Measurements from ENCODE around the gene CLIP2. TPM values are rescaled to one million over a fixed set of nuclear protein-coding genes. Genes with fewer than 3 reads are reported as not detected.

The CLIP2 gene
- polyA plus RNA-seq, 1 experiment, result 5.6 TPM

DNA sequence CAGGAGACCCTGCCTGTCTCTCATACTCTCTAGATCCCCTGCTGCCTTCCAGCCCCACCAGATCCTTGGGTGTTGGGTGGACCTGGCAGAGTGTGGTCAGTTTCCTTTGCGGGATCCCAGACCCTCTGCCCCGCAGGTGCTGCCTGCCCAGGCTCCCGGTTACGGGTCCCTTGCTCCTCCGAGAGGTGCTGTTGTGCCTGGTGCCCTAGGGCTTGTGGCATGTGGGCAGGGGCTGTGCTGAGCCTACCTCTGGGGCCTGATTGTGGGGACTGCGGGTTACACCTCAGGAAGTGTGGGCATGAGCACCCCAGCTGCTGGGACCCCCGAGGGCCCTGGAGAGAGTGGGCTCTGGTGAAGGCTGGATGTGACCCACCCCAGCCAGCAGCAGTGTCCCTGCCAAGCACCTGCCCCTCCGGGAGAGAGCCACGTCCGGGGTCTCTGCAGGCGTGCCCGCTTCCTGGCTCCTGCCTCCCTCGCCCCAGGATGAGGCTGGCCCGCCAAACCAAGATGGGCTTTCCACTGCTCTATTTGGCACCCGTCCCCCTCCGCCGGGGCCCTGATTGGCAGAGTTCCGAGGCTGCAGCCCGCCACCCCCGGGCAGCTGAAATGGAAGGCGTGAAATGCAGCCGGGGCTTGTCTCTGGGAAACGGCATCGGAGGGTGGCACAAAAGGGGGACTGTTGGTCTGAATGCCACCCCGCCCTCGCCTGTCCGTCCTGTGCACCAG lies 17.0 kb downstream of the CLIP2 start:
- POLR2A ChIA-PET, result interaction anchor here (0.7 kb wide), 1 partner anchor 455 kb away, joined by 5 read pairs; no protein-coding TSS in a partner anchor
- no peaks in the 10 kb centered on the region for H3K36me3 ChIP-seq (ENCODE audit: control insufficient read depth, insufficient read depth, low read length)
- no peak overlapping the region for H3K4me3 ChIP-seq (ENCODE audit: low read depth, low read length)
- H3K27me3 ChIP-seq (ENCODE audit: control insufficient read depth, insufficient read depth, low read length), result no peaks in the 10 kb centered on the region
- no peak for DNase-seq (ENCODE audit: low read depth)
- CTCF ChIA-PET, result interaction anchor here (2.1 kb wide), 1 partner anchor 100 kb away, joined by 7 read pairs; no protein-coding TSS in a partner anchor
- TF ChIP-seq, protein P1, sequence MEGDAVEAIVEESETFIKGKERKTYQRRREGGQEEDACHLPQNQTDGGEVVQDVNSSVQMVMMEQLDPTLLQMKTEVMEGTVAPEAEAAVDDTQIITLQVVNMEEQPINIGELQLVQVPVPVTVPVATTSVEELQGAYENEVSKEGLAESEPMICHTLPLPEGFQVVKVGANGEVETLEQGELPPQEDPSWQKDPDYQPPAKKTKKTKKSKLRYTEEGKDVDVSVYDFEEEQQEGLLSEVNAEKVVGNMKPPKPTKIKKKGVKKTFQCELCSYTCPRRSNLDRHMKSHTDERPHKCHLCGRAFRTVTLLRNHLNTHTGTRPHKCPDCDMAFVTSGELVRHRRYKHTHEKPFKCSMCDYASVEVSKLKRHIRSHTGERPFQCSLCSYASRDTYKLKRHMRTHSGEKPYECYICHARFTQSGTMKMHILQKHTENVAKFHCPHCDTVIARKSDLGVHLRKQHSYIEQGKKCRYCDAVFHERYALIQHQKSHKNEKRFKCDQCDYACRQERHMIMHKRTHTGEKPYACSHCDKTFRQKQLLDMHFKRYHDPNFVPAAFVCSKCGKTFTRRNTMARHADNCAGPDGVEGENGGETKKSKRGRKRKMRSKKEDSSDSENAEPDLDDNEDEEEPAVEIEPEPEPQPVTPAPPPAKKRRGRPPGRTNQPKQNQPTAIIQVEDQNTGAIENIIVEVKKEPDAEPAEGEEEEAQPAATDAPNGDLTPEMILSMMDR (IDR thresholded peaks at IDR 0.05; ENCODE audit: insufficient read depth, low read depth, low read length), result no peak

- ChIA-PET CTCF (interaction anchor here (2.1 kb wide), 1 partner anchor 100 kb away, joined by 7 read pairs; no protein-coding TSS in a partner anchor), POLR2A (no interaction called here)
- Histone ChIP-seq H3K36me3 (ENCODE audit: control insufficient read depth, insufficient read depth, low read length) (no peaks in the 10 kb centered on the region), H3K4me3 (ENCODE audit: low read depth, low read length) (no peak overlapping the region), H3K27me3 (ENCODE audit: control insufficient read depth, insufficient read depth, low read length) (no peaks in the 10 kb centered on the region)
- peak; percentile 47 for DNase-seq (ENCODE audit: low read depth)
- TF ChIP-seq, protein P1 (IDR thresholded peaks at IDR 0.05; ENCODE audit: insufficient read depth, low read depth, low read length), result no peak
Measured at GRCh38 chr7:74306730-74307469, 17.7 kb downstream of the CLIP2 start.

DNA sequence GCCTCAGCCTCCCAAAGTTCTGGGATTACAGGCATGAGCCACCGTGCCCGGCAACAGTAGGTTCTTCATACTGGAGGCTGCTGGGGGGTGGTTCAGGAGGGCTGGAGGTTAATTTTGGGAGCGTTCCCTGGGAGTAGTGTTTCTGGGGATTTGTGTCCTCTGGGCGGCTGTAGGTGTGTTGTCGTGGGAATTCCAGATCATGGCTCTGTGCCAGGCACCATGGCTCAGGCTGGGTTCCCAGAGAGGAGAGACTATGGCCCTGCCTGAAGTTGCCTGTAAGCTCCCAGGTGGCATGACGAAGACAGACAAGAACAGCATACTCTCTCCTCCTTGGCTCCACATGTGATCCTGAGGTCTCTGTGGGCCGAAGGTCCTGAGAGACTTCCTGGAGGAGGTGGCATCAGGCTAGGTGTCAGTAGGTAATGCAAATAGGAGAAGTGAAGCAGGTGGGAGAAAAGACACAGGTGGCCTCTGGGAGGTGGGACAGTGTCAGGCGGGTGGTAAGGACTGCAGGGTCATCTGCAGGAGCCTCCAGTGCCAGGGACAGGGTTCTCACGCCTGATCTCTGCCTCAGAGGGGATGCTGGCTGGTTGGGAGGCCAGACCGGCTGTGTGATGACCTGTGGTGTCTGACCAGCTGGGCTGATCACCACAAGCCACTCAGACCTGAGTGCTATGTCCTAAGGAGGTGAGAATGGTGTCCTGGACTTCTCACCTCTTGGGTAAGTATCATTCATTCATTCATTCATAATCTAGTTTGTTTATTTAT lies 18.7 kb downstream of the CLIP2 start:
- H3K4me3 ChIP-seq (ENCODE audit: low read depth, low read length), result no peak overlapping the region
- no peak for DNase-seq (ENCODE audit: low read depth)
- ChIA-PET POLR2A (no interaction called here), CTCF (interaction anchor here (2.1 kb wide), 1 partner anchor 101 kb away, joined by 7 read pairs; no protein-coding TSS in a partner anchor)
- no peaks in the 10 kb centered on the region for H3K36me3 ChIP-seq (ENCODE audit: control insufficient read depth, insufficient read depth, low read length)
- TF ChIP-seq, protein P1 (IDR thresholded peaks at IDR 0.05; ENCODE audit: insufficient read depth, low read depth, low read length), result no peak
- H3K27me3 ChIP-seq (ENCODE audit: control insufficient read depth, insufficient read depth, low read length), result no peaks in the 10 kb centered on the region

GRCh38 chr7:74309181-74309580 lies 20.0 kb downstream of the CLIP2 start:
- H3K4me3 ChIP-seq (ENCODE audit: low read depth, low read length), result no peak overlapping the region
- ChIA-PET POLR2A (no interaction called here), CTCF (no interaction called here)
- H3K27me3 ChIP-seq (ENCODE audit: control insufficient read depth, insufficient read depth, low read length), result no peaks in the 10 kb centered on the region
- H3K36me3 ChIP-seq (ENCODE audit: control insufficient read depth, insufficient read depth, low read length), result no peaks in the 10 kb centered on the region
- TF ChIP-seq, protein P1 (IDR thresholded peaks at IDR 0.05; ENCODE audit: insufficient read depth, low read depth, low read length), result no peak
- no peak for DNase-seq (ENCODE audit: low read depth)

- no peak for DNase-seq (ENCODE audit: low read depth)
- Histone ChIP-seq H3K36me3 (ENCODE audit: control insufficient read depth, insufficient read depth, low read length) (no peaks in the 10 kb centered on the region; the same call in 1 of the 2 replicates), H3K4me3 (ENCODE audit: low read depth, low read length) (no peak overlapping the region), H3K27me3 (ENCODE audit: control insufficient read depth, insufficient read depth, low read length) (no peaks in the 10 kb centered on the region)
- POLR2A ChIA-PET, result no interaction called here
- CTCF ChIA-PET, result no interaction called here
- TF ChIP-seq, protein P1 (IDR thresholded peaks at IDR 0.05; ENCODE audit: insufficient read depth, low read depth, low read length), result no peak
Measured at GRCh38 chr7:74311305-74311744, 22.1 kb downstream of the CLIP2 start.
